ENCODE data around the gene POLR2F.

The POLR2F gene

DNA sequence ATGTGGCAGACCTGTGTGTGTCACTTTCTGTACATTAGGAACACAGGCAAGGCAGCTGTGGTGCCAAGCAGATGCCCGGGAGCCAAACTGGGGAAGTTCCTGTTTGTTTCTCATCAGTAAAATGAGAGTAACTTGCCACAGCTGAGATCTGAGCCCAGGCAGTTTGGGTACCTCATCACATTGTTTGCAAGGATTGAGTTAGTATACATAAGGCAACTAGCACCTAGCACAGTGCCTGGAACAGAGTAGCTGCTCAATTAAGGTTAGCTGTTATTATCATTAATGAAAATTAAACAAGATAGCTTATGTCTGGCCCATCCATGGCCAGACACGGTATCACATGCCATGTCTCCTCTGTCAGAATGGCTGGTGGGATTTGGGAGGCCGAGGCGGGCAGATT lies 23.0 kb downstream of the POLR2F start:
- Mint-ChIP-seq H3K27ac (no peak overlapping the region), H3K9me3 (no peaks in the 10 kb centered on the region), H3K36me3 (ENCODE audit: low read depth) (no peaks in the 10 kb centered on the region), H3K27me3 (ENCODE audit: low read depth) (no peaks in the 10 kb centered on the region), H3K4me3 (no peak overlapping the region), H3K4me1 (ENCODE audit: low read depth) (no peaks in the 10 kb centered on the region)

DNA sequence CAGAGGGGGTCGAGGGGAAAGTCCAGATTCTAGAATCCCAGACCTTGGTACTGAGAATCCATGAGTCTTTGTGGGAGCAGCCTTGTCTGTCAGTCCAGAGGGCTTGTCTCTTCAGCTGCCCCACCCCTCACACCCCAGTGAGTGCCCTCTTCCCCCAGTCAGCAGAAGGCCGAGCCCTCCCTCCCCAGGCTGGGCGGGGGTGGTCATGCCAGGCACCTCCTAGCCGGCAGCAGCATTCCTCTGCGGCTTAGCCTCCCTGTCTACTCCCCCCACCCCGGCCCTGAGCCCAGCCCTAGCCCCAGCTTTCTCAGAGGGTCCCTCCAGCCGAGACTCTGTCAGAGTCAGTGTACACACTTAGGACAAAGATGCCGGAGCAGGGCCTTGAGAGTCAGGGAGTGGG lies 26.3 kb downstream of the POLR2F start:
- Mint-ChIP-seq H3K27ac (no peak overlapping the region), H3K4me1 (ENCODE audit: low read depth) (no peaks in the 10 kb centered on the region), H3K36me3 (ENCODE audit: low read depth) (no peaks in the 10 kb centered on the region), H3K27me3 (ENCODE audit: low read depth) (no peaks in the 10 kb centered on the region), H3K4me3 (no peak overlapping the region), H3K9me3 (no peaks in the 10 kb centered on the region)

GRCh38 chr22:37981282-37982011 lies 27.9 kb downstream of the POLR2F start:
- Mint-ChIP-seq H3K9me3 (no peaks in the 10 kb centered on the region), H3K36me3 (ENCODE audit: low read depth) (no peaks in the 10 kb centered on the region), H3K4me3 (no peak overlapping the region), H3K27ac (no peak overlapping the region), H3K27me3 (ENCODE audit: low read depth) (no peaks in the 10 kb centered on the region), H3K4me1 (ENCODE audit: low read depth) (no peaks in the 10 kb centered on the region)

DNA sequence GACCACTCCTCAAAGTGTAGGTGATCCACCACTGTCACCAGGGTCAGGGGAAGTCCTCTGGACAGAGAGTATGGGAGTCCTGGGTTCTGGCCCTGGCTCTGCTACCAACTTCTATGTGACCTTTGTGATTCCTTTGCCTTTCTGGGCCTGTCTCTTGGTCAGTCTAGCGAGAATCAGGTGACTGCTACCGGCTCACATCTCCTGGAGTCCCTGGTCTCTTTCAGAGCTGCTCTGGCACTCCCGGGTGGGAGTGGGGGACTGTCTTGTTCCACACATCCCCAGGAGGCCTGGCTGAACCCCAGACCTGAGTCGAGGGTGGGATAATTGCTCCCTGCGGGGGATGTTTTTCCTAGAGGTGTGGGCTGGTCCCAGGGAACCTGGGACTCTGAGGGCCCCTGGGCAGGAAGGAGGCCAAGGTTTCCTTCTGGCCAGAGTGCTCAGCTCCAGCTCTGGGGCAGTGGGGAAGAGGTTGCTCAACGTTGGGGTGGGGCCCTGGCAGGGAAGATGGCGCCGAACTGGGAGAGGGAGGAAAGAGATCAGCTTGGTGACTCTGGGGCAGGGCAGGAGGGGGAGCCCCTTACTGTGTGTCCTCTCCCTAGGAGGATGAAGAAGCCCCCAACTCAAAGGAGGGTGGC lies 28.8 kb downstream of the POLR2F start:
- Mint-ChIP-seq H3K27ac (no peak overlapping the region), H3K4me1 (ENCODE audit: low read depth) (no peaks in the 10 kb centered on the region), H3K36me3 (ENCODE audit: low read depth) (no peaks in the 10 kb centered on the region), H3K4me3 (no peak overlapping the region), H3K27me3 (ENCODE audit: low read depth) (no peaks in the 10 kb centered on the region), H3K9me3 (no peaks in the 10 kb centered on the region)

GRCh38 chr22:37982938-37983859 lies 29.7 kb downstream of the POLR2F start:
- no peaks in the 10 kb centered on the region for H3K9me3 Mint-ChIP-seq
- no peak overlapping the region for H3K27ac Mint-ChIP-seq
- H3K36me3 Mint-ChIP-seq (ENCODE audit: low read depth), result no peaks in the 10 kb centered on the region
- no peaks in the 10 kb centered on the region for H3K4me1 Mint-ChIP-seq (ENCODE audit: low read depth)
- no peak overlapping the region for H3K4me3 Mint-ChIP-seq
- H3K27me3 Mint-ChIP-seq (ENCODE audit: low read depth), result no peaks in the 10 kb centered on the region

GRCh38 chr22:37983860-37984791 lies 30.6 kb downstream of the POLR2F start, which contains the start of gene SOX10:
Gene SOX10, minus strand, starts transcription at chr22:37984555. Its CDS starts 771 bp downstream, at chr22:37983784.
- Mint-ChIP-seq H3K9me3 (no peaks in the 10 kb centered on the region), H3K27me3 (ENCODE audit: low read depth) (no peaks in the 10 kb centered on the region), H3K4me1 (ENCODE audit: low read depth) (no peaks in the 10 kb centered on the region), H3K36me3 (ENCODE audit: low read depth) (no peaks in the 10 kb centered on the region), H3K4me3 (no peak within 1 kb of the TSS), H3K27ac (no peak within 1 kb of the TSS)

DNA sequence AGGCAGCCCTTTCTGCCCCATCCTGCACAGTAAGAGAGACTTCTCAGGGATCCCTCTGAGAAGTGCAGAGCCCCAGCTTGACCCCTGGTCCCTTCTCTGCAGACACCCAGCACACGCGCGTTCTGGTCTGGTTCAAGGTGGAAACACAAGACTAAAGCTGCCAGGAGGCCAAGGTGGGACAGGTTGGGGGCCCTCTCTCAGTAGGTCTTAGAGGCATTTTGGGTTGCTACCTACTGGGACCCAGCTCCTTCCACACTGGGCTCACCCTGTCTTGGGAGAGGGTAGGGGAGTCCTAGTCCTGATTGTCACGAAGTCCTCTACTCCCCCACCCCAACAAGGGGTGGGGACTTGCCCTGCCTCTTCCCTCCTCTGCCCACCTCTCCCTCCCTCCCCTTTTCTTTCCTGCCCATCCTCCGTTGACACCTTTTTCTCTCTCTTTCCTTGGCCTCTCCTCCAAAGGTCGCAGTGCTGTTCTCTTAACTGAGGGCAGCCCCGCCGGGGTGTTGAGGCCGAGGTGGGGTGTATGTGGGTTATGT lies 31.6 kb downstream of the POLR2F start:
- Mint-ChIP-seq H3K4me1 (ENCODE audit: low read depth) (no peaks in the 10 kb centered on the region), H3K27ac (no peak overlapping the region), H3K4me3 (no peak overlapping the region), H3K36me3 (ENCODE audit: low read depth) (no peaks in the 10 kb centered on the region), H3K9me3 (no peaks in the 10 kb centered on the region), H3K27me3 (ENCODE audit: low read depth) (no peaks in the 10 kb centered on the region)

GRCh38 chr22:37985751-37986281 lies 32.3 kb downstream of the POLR2F start:
- H3K27me3 Mint-ChIP-seq (ENCODE audit: low read depth), result no peaks in the 10 kb centered on the region
- no peaks in the 10 kb centered on the region for H3K9me3 Mint-ChIP-seq
- no peaks in the 10 kb centered on the region for H3K36me3 Mint-ChIP-seq (ENCODE audit: low read depth)
- no peak overlapping the region for H3K27ac Mint-ChIP-seq
- no peak overlapping the region for H3K4me3 Mint-ChIP-seq
- no peaks in the 10 kb centered on the region for H3K4me1 Mint-ChIP-seq (ENCODE audit: low read depth)

DNA sequence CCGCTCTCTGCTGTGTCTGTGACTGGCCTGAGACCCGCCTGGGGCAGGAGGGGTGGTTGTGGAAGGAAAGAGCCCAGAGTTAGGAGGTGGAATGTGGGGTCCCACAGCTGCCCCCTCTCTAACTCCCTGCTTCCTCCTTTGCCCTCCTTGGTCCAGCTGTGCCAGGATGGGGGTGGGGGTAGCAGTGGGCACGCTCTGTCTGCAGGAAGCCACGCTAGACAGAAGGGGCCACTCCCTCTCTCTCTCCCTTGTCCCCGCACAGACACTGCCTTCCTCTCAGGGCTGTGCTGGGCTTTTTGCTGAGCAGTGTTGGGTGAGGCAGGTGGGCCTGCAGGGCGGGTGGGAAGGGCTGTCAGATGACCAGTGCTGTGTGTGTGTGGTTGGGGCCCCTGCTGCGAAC lies 32.9 kb downstream of the POLR2F start:
- Mint-ChIP-seq H3K27me3 (ENCODE audit: low read depth) (no peaks in the 10 kb centered on the region), H3K36me3 (ENCODE audit: low read depth) (no peaks in the 10 kb centered on the region), H3K27ac (no peak overlapping the region), H3K4me3 (no peak overlapping the region), H3K9me3 (no peaks in the 10 kb centered on the region), H3K4me1 (ENCODE audit: low read depth) (no peaks in the 10 kb centered on the region)

GRCh38 chr22:37989146-37990045 lies 35.9 kb downstream of the POLR2F start:
- Mint-ChIP-seq H3K36me3 (ENCODE audit: low read depth) (no peaks in the 10 kb centered on the region), H3K27me3 (ENCODE audit: low read depth) (no peaks in the 10 kb centered on the region), H3K9me3 (no peaks in the 10 kb centered on the region), H3K4me1 (ENCODE audit: low read depth) (no peaks in the 10 kb centered on the region), H3K27ac (no peak overlapping the region), H3K4me3 (no peak overlapping the region)

- Mint-ChIP-seq H3K4me1 (ENCODE audit: low read depth) (no peaks in the 10 kb centered on the region), H3K36me3 (ENCODE audit: low read depth) (no peaks in the 10 kb centered on the region), H3K27ac (no peak overlapping the region), H3K4me3 (no peak overlapping the region), H3K9me3 (no peaks in the 10 kb centered on the region), H3K27me3 (ENCODE audit: low read depth) (no peaks in the 10 kb centered on the region)
These were observed 36.8 kb downstream of the POLR2F start for GRCh38 chr22:37990301-37990700.

DNA sequence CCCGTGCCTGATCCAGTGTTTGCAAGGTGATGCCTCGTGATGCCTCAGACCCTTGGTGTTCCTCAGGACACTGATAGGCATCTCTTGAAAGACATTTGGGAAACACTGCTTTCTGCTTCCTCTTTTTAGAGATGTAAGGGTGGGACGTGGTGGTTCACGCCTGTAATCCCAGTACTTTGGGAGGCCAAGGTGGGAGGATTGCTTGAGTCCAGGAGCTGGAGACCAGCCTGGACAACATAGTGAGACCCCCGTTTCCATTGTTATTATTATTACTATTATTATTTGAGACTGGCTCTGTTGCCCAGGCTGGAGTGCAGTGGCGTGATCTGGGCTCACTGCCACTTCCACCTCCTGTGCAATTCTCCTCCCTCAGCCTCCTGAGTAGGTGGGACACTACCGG lies 37.4 kb downstream of the POLR2F start:
- H3K27me3 Mint-ChIP-seq (ENCODE audit: low read depth), result no peaks in the 10 kb centered on the region
- H3K4me1 Mint-ChIP-seq (ENCODE audit: low read depth), result no peaks in the 10 kb centered on the region
- no peaks in the 10 kb centered on the region for H3K9me3 Mint-ChIP-seq
- H3K36me3 Mint-ChIP-seq (ENCODE audit: low read depth), result no peaks in the 10 kb centered on the region
- H3K4me3 Mint-ChIP-seq, result no peak overlapping the region
- H3K27ac Mint-ChIP-seq, result no peak overlapping the region

Data from T-helper 1 cell treated with Interleukin-12 subunit alpha and Interleukin-12 subunit beta and Interleukin-4 antibody, amounts not matched to agents 30 μg/mL and 1 μg/mL, for 36 hours (primary cell).